DOHH2 (cell line): Measurements from ENCODE around the gene CIB4.

Experiments
- H3F3A ChIP-seq: fragments of 200-600 bp; sonication (generic), shearing (Covaris generic); 2 replicates; pipeline ENCODE4 v1.6.0; 2016; ENCODE audit warnings: antibody characterized with exemption, mild to moderate bottlenecking; ENCODE audit not compliant: control insufficient read depth, insufficient read depth
- H3K27ac ChIP-seq: fragments of 200-600 bp; sonication (generic); 2 replicates; pipeline ENCODE4 v1.5.1; 2014; ENCODE audit warnings: low read depth, mild to moderate bottlenecking, low read length, moderate library complexity
- H3K27me3 ChIP-seq: fragments of 200-600 bp; sonication (generic); 2 replicates; pipeline ENCODE4 v1.6.1; 2014; ENCODE audit warnings: mild to moderate bottlenecking, low read length, mixed read lengths; ENCODE audit not compliant: control insufficient read depth
- H3K36me3 ChIP-seq: fragments of 200-600 bp; sonication (generic); 2 replicates; pipeline ENCODE4 v1.6.1; 2014; ENCODE audit warnings: mild to moderate bottlenecking, low read length, moderate library complexity, mixed read lengths; ENCODE audit not compliant: control insufficient read depth
- H3K4me1 ChIP-seq: fragments of 200-600 bp; sonication (generic); 2 replicates; pipeline ENCODE4 v1.6.1; 2014; ENCODE audit warnings: mild to moderate bottlenecking, low read length, mixed read lengths; ENCODE audit not compliant: control insufficient read depth
- H3K4me2 ChIP-seq: fragments of 200-600 bp; sonication (generic); 2 replicates; pipeline ENCODE4 v1.6.0; 2014; ENCODE audit warnings: mild to moderate bottlenecking, low read length, moderate library complexity
- H3K4me3 ChIP-seq: fragments of 200-600 bp; sonication (generic); 2 replicates; pipeline ENCODE4 v1.5.1; 2014; ENCODE audit warnings: mild to moderate bottlenecking, low read length, mixed read lengths
- H3K79me2 ChIP-seq: fragments of 200-600 bp; sonication (generic); 2 replicates; pipeline ENCODE4 v1.6.1; 2014; ENCODE audit warnings: mild to moderate bottlenecking, low read length, mixed read lengths; ENCODE audit not compliant: control insufficient read depth
- H3K9me2 ChIP-seq: fragments of 200-600 bp; sonication (generic); replicated peaks from 2 replicates; pipeline ENCODE4 v1.6.1; 2014; ENCODE audit warnings: mild to moderate bottlenecking, low read length, mixed read lengths; ENCODE audit not compliant: control insufficient read depth
- H3K9me3 ChIP-seq: fragments of 200-600 bp; sonication (generic); 2 replicates; pipeline ENCODE4 v1.6.1; 2014; ENCODE audit warnings: antibody characterized with exemption, low read length, mixed read lengths; ENCODE audit not compliant: control insufficient read depth, insufficient read depth
- H4K20me1 ChIP-seq: fragments of 200-600 bp; sonication (generic); 2 replicates; pipeline ENCODE4 v1.6.0; 2014; ENCODE audit warnings: low read depth, mild to moderate bottlenecking, antibody characterized with exemption, low read length, moderate library complexity; ENCODE audit not compliant: control insufficient read depth, insufficient read depth
- CTCF ChIP-seq: fragments of 200-600 bp; sonication (generic); IDR thresholded peaks from one replicate; pipeline ENCODE4 v1.5.1; 2014; ENCODE audit warnings: antibody characterized with exemption, mild to moderate bottlenecking, low read depth, low read length; ENCODE audit not compliant: poor library complexity, severe bottlenecking
- EZH2phosphoT487 ChIP-seq: fragments of 200-600 bp; sonication (generic); IDR thresholded peaks from 2 replicates; pipeline ENCODE4 v1.6.1; 2017; ENCODE audit warnings: borderline replicate concordance, mild to moderate bottlenecking, antibody characterized with exemption, low read length, moderate library complexity, mixed read lengths

CIB4 gene

GRCh38 chr2:26579723-26580040 is 61.5 kb downstream of the CIB4 start:
- H4K20me1 ChIP-seq, result no peaks in the 10 kb centered on the region; the same call in 1 of the 2 replicates
- H3K4me2 ChIP-seq, result no peak overlapping the region
- peaks cover 20% of the 10 kb centered on the region; the same call in 1 of the 2 replicates for H3K27me3 ChIP-seq
- no peaks in the 10 kb centered on the region for H3K9me3 ChIP-seq
- no peaks in the 10 kb centered on the region for H3K4me1 ChIP-seq
- no peaks in the 10 kb centered on the region for H3K9me2 ChIP-seq
- H3F3A ChIP-seq, result no peaks in the 10 kb centered on the region
- no peak overlapping the region for H3K27ac ChIP-seq
- no peak overlapping the region for H3K4me3 ChIP-seq
- H3K79me2 ChIP-seq, result no peaks in the 10 kb centered on the region
- TF ChIP-seq EZH2phosphoT487 (no peak), CTCF (no peak)
- no peaks in the 10 kb centered on the region for H3K36me3 ChIP-seq

- Histone ChIP-seq H3K4me3 (no peak overlapping the region), H3K4me1 (no peaks in the 10 kb centered on the region), H3K9me2 (no peaks in the 10 kb centered on the region), H3K27ac (no peak overlapping the region), H3F3A (no peaks in the 10 kb centered on the region), H3K27me3 (peaks cover 20% of the 10 kb centered on the region; the same call in 1 of the 2 replicates), H3K4me2 (no peak overlapping the region), H3K9me3 (no peaks in the 10 kb centered on the region), H3K79me2 (no peaks in the 10 kb centered on the region), H4K20me1 (no peaks in the 10 kb centered on the region; the same call in 1 of the 2 replicates), H3K36me3 (no peaks in the 10 kb centered on the region)
- TF ChIP-seq EZH2phosphoT487 (no peak), CTCF (no peak)
Measured at GRCh38 chr2:26579025-26579722, 62.0 kb downstream of the CIB4 start.

GRCh38 chr2:26578581-26578980 is 62.6 kb downstream of the CIB4 start:
- TF ChIP-seq EZH2phosphoT487, result no peak
- TF ChIP-seq CTCF, result no peak
- H4K20me1 ChIP-seq, result no peaks in the 10 kb centered on the region; the same call in 1 of the 2 replicates
- H3K36me3 ChIP-seq, result no peaks in the 10 kb centered on the region
- H3K4me2 ChIP-seq, result no peak overlapping the region
- H3K9me2 ChIP-seq, result no peaks in the 10 kb centered on the region
- H3K9me3 ChIP-seq, result no peaks in the 10 kb centered on the region
- H3K79me2 ChIP-seq, result no peaks in the 10 kb centered on the region
- no peaks in the 10 kb centered on the region for H3K4me1 ChIP-seq
- no peak overlapping the region for H3K27ac ChIP-seq
- H3F3A ChIP-seq, result no peaks in the 10 kb centered on the region
- H3K27me3 ChIP-seq, result peaks cover 20% of the 10 kb centered on the region; the same call in 1 of the 2 replicates
- no peak overlapping the region for H3K4me3 ChIP-seq
